ENCODE data around the gene RUBCN. TPM values are rescaled to one million over a fixed set of nuclear protein-coding genes. Genes with fewer than 3 reads are reported as not detected.

The RUBCN gene
- total and polyA plus RNA-seq, 9 of the 15 experiments (the other 6 are each of a cell fraction or from before 2014, with no cell fraction given) = 8.4 to 24.0 (median 11.9) TPM

DNA sequence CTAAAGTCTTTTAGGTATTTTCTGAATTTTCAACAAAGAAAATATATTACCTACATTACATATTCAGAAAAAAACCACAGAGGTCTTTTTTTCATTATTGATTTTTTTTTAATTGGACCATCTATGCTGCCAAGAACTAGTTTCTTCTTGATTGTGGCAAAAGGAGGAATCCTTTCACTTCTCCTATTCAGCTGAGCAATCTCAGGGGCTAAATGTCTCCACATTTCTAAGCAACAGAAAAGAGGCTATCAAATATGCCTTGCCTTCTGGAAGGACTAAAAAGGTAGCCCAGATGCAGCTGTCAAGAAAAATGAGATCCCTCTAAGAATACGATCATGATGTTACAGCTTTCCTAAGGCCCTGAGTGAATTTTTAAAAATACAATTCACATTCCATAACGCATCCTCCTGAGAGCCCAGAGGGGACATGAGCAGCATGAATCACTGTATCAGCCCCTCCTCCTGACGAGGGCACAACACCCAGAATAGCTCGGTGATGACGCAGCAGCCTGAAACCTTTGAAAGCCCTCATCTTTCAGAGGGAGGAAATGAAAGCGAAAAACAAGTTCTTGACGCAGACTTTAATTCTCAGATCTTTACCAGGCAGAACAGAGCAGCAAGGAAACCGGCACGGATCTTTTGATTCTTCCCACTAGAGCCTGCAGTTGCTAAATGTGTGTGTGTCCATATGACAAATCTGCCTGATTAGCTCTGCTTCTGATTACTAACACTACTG is 24.6 kb downstream of the RUBCN start (continued):
- no peak for TF ChIP-seq ZNF197 (CRISPR knock-in tag; IDR thresholded peaks at IDR 0.05; ENCODE audit: low read depth)
- no peak for TF ChIP-seq HLTF (IDR thresholded peaks at IDR 0.05)
- no peak for TF ChIP-seq NKRF (IDR thresholded peaks at IDR 0.05; ENCODE audit: borderline replicate concordance)
- TF ChIP-seq DDX20 (tag; IDR thresholded peaks at IDR 0.05; ENCODE audit: low read depth) = no peak
- TF ChIP-seq U2AF2 (optimal IDR thresholded peaks at IDR 0.05; ENCODE audit: low read depth, low read length) = no peak
- TF ChIP-seq, protein P1, sequence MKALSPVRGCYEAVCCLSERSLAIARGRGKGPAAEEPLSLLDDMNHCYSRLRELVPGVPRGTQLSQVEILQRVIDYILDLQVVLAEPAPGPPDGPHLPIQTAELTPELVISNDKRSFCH (CRISPR knock-in tag; IDR thresholded peaks at IDR 0.05) = no peak
- TF ChIP-seq, protein P1 (tag; IDR thresholded peaks at IDR 0.05) = no peak
- peak; percentile 77; the same call in 1 of the 2 replicates for TF ChIP-seq ATF7 (IDR thresholded peaks at IDR 0.05)
- TF ChIP-seq, protein P2, sequence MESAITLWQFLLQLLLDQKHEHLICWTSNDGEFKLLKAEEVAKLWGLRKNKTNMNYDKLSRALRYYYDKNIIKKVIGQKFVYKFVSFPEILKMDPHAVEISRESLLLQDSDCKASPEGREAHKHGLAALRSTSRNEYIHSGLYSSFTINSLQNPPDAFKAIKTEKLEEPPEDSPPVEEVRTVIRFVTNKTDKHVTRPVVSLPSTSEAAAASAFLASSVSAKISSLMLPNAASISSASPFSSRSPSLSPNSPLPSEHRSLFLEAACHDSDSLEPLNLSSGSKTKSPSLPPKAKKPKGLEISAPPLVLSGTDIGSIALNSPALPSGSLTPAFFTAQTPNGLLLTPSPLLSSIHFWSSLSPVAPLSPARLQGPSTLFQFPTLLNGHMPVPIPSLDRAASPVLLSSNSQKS (CRISPR knock-in tag; IDR thresholded peaks at IDR 0.05) = no peak
- TF ChIP-seq NFXL1 (CRISPR knock-in tag; IDR thresholded peaks at IDR 0.05) = no peak
- TF ChIP-seq PURB (CRISPR knock-in tag; IDR thresholded peaks at IDR 0.05; ENCODE audit: low read depth) = no peak
- no peak for TF ChIP-seq ZNF644 (tag; IDR thresholded peaks at IDR 0.05; ENCODE audit: low read depth)
- TF ChIP-seq CHD2 (IDR thresholded peaks at IDR 0.05; ENCODE audit: low read depth, low read length) = no peak
- TF ChIP-seq JUND (IDR thresholded peaks at IDR 0.05; ENCODE audit: borderline replicate concordance, low read depth, low read length) = peak; percentile 91
- peak; percentile 85; the same call in 2 of the 3 replicates for TF ChIP-seq JUND (tag; IDR thresholded peaks at IDR 0.05; ENCODE audit: borderline replicate concordance, low read depth, low read length)
- TF ChIP-seq NCOA4 (IDR thresholded peaks at IDR 0.05; ENCODE audit: partially characterized antibody) = no peak
- TF ChIP-seq ELF1 (tag; IDR thresholded peaks at IDR 0.05) = no peak
- no peak for TF ChIP-seq GABPA (tag; conservative IDR thresholded peaks at IDR 0.05; ENCODE audit: low read depth)
- TF ChIP-seq SMARCA4 (IDR thresholded peaks at IDR 0.05) = peak; percentile 42; the same call in 1 of the 2 replicates
- no peak for TF ChIP-seq MXD1 (CRISPR knock-in tag; IDR thresholded peaks at IDR 0.05; ENCODE audit: borderline replicate concordance, poor library complexity, severe bottlenecking)
- TF ChIP-seq PCBP2 (IDR thresholded peaks at IDR 0.05; ENCODE audit: low read depth, low read length, poor library complexity, severe bottlenecking) = no peak
